ENCODE data around the gene RIT2.

RIT2 gene

DNA sequence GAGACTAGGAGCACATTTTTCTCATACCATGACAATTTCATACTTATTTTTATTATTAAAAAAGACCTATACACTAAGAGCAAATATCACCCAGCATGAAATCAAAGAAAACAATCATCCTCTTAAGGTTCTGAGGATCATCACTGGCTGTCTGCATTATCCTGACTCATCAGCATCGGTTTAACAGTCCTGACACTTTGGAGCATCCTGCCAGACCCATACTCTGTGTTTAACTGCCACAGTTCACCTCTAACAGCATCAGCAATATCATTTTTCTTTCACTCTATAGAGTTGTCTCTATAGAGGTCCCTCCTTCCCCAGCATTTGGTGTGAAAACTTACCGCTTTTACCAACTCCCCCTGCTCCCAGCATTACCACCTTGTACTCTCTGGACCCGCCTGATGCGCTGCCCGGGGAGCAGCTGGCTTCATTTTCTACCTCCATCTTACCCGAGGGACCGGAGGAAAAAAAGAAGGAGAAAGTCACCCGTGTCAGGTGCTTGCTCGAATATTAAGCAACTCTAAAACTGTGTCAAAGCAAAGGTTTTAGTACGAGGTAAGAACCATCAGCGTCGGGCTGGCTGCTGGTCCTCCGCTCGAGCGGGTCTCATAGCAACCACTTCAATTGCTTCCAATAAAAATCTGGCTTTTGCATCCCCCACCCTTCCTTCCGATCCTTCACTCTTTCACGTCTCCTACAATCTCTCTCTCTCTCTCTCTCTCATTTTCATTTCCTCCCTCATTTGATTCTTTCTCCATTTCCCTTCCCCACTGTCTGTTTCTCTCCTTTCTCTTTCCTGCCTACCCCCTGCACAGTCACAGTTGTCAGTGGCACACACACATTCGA lies at the start of gene RIT2:
RIT2 (minus strand) TSS at position 610 of the 846 bp plus-strand sequence.
- no peak for DNase-seq

DNA sequence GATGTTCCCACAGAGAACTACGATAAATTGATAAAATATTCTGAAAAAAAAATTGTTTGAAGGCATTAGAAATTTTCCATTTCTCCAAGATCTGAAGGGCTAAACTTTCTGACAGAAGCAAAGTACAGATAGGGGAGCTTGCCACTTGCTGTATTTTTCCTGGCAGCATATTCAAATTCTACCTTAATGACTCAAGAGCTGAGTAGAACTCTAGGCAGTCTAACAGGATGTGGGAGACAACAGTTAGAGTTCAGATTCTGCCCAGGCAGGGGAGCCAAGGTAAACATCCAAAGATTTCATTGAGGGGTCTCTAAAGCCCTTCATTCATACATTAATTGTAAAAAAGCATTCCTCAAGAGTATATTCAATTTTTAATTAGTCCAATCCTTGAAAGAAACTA lies 46.0 kb upstream of the RIT2 start:
- DNase-seq = no peak

DNA sequence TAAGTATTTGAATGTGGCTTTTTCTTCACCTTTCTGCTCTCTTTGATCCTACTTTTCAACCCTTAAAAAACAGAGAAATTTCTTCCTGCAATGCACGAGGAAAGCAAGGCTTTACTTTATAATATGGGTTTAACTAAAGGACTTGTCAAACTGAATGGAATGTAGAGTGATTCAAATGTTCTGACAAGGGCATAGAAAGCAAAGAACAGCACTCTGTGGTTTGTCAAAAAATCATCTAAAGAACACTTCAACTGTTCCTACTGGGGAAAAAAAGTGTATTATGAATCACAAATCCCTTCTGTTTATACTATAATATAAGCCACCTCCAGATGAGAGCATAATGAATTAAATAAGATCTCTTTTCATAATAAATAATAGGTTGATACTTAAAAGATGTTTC lies 45.0 kb upstream of the RIT2 start:
- no peak for DNase-seq

DNA sequence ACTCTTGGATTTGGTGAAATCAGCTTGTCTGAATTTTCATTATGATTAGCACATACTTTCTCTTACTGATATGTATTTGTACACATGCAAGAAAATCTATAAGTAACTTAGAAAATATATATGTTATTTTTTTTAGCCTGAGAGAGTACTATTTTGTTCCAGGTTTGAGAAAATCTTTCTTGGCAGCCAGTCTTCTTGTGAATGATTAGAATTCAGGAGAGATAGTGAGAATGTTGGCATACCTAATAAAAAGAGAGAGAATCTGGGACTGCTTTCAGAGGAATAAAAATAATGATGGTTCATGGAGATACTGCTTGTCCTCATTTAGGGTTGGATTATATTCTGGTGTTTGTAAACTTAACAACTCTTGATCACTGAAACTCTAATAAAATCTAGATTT lies 44.4 kb upstream of the RIT2 start:
- DNase-seq = no peak

DNA sequence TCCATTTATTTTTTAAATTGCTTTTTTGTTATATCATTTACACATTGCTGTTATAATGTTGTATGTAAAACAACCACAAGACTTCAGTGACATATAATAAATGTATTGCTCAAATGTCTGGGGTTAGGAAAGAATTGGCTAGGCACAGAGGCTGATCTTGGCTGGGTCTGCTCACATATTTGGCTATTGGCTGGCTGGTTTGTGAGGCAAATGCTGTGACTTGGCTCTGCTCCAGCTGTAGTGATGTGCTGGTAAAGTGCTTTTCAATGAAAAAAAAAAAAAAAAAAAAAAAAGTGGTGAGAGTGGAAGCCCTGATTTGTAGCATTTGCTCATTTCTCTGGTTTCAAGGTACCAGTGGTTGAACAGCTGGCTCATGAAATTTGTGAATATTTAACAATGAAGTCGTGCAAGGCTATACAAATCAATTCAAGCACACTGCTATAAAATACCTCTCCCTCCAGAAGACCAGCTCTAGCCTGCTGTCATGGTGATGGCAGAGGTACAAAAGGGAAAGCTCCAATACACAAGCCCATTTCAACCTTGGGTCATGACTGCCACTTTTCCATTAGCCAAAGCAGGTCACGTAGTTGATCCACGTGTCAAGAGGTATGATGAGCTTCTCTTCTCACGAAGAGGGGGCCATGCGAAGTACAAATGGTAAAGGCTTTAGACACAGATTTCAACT lies 43.7 kb upstream of the RIT2 start:
- no peak for DNase-seq

DNA sequence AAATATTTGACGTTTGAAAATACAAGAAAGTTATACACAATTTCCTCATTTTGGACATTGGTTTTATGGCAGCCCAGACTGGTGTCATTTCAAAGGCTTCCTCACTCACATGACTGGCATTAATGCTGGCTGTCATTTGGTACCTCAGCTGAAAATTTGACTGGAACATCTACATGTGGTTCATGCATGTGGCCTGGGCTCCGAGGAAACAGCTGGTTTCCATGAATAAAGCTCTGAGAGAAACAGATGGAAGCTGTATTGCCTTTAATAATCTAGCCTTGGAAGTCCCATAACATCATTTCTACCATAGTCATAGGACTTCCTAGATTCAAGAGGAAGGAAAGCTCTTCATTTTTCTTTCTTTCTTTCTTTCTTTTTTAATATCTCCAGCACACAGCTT lies 42.9 kb upstream of the RIT2 start:
- DNase-seq = no peak

DNA sequence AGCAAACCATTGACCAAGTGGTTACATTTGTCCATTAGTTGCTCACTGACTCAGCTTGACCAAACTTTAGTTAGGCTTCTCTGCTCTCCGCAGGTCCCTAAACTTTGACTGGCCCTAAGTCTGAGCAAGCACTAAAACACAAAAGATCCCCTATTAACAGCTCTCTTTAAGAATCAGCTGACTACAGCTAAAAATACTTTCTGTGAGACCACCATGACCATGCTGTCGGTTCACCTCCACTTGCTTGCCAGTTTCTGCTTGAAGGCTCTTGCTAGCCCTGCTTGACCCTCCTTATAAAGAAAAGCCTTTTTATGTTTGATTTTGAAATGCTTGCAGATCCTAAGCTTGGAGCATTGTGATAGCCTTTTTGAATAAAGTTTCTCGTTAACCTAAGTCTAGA lies 40.4 kb upstream of the RIT2 start:
- DNase-seq = no peak

DNA sequence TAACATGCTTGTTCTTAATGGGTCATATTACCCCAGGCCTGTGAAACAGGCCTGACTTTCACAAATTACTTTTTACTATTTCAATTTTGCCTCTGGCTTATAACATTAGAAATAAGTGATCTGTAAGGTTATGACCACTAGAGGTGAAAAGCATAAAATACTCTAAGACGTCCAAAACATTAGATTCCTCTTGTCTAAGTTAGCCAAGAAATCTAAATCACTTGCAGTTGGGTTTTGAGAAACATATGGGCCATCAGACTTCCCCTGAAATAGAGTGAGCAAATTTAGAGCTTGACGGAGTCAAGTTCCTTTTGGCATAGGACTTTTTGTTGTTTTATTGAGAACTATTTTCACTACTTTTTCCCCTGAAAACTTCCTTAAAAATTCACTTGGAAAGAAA lies 32.7 kb upstream of the RIT2 start:
- no peak for DNase-seq

DNA sequence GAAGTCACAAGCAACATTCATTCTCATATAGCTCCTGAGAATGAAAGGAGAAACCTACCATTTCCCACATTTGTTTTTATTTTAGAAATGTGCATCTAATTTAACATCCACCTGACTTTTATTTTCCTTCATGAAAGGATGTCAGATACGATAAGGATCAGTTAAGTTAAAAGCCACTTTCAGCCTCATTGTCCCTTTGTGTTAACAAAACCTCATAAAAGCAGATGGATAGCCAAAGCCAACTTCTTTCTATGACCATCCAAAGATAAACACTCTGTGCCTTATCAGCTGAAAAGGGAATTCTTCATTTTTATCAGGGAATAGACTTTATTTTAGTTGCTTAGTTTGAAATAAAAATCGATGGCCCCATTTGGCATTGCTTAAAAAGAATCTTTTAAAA lies 25.7 kb upstream of the RIT2 start:
- DNase-seq = no peak

DNA sequence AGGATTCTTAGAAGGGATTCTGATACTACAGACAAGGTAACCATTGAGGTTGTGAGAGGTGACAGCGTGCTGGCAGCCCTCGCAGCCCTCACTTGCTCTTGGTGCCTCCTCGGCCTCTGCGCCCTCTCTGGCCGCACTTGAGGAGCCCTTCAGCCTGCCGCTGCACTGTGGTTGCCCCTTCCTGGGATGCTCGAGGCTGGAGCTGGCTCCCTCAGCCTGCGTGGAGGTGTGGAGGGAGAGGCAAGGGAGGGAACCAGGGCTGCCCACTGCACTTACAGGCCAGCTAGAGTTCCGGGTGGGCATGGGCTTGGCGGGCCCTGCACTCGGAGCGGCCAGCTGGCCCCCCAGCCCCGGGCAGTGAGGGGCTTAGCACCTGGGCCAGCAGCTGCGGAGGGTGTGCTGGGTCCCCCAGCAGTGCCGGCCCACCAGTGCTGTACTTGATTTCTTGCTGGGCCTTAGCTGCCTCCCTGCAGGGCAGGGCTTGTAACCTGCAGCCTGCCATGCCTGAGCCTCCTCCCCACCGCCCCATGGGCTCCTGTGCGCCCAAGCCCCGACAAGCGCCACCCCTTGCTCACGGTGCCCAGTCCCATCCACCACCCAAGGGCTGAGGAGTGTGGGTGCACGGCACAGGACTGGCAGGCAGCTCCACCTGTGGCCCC lies 23.9 kb upstream of the RIT2 start:
- no peak for DNase-seq

DNA sequence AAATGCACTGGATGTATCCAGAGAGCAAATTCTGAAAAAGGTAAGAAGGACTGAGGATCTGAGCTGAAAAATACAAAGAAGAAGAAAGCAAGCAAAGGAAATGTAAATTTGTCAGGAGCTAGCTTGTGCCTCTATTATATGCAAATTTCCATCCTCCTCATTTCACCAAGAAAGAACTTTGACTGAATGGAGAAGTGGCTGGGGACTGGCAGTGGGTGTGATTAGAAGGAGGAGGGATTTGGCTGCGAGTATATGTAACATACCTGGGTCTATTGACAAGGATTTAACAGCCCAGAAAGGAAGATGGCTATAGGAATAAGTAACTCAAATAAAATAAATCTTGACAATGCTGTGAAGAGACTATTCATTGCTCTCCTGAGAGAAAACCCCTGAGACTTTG lies 19.4 kb upstream of the RIT2 start:
- no peak for DNase-seq

DNA sequence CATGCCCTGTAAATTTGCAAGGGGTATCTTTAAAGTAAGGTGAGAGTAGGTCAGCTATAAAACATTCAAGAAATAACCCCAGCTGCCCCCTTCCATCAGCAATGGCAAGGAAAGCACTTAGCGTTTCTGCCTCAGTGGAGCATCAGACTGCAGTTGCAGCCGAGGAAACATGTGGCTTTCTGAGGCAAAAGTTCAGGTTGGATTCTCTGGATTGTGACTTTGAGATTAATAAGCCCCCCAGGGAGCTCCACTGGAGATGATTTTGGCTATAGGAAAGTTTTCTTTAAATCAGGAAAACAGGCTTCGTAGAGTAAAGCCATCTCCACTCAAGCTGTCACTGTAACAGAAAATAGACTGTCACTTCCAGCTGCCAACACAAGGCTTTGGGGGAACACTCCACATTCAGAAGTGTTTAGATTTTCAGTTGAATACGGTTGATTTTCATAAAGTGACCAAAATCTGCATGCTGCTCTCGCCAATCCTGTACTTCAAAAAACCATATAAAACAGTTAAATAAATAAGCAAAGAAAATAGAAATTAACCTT lies 15.3 kb upstream of the RIT2 start:
- DNase-seq = no peak

DNA sequence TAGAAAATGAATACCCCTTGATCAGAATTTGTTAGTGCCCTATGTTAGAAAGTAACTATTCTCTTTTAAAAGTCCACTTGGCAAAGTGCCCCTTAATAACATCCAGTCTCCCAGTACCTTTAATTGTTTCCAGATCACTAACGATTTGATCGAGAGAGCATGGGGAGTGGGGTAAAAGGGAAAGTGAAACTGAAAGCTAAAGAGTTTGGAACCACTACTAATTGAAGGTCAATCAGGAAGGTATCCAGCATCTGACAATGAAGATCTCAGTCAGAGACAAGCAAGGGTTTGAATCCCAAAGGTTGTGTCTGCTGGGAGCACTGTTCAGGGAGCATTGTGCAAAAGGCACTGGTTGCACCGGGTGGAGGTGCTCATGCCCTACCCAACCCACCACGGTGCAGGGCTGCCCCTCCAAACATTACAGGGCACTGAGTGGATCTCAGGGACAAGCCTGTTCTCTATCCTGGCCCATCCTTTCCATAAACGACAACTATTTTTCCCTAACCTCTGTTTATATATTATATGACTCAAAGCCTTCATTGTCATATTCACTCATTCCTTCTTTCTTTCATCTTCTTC lies 14.6 kb upstream of the RIT2 start:
- no peak for DNase-seq

DNA sequence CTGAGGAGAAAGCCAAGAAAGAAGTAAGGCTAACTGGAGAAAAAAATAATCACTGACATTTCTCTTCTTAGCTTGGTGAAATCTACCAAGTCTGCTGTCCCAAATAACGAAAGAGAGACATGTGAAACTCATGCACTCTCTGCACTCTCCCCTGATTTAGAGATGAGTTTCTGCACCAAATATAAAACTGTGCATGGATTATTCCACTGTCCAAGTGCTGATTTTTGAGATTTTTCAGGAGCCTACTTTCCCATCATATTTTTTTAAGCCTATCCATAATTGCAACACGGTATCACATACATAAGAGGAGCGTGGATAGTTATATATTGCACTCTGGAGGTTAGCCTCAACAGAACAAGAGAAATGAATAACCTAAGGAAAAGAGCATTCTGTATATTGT lies 10.0 kb upstream of the RIT2 start:
- DNase-seq = no peak

DNA sequence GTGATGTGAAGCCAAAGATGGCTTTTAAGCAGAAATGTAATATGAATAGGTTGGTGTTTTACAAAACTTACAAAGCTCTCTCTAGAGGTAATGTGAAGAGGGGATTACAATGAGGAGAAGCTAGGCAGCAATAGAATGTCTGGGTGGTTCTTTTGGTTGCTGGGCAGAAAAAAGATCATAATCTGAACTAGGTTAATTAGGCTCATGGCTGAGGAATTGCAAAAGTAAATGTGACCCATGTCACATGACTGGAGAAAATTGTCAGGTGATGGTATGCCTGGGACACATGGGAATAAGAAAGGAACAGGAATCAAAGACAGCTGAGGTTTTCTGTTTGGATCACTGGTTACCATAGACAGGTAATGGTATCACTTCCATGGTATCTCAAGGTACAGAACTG lies 7.5 kb upstream of the RIT2 start:
- no peak for DNase-seq

DNA sequence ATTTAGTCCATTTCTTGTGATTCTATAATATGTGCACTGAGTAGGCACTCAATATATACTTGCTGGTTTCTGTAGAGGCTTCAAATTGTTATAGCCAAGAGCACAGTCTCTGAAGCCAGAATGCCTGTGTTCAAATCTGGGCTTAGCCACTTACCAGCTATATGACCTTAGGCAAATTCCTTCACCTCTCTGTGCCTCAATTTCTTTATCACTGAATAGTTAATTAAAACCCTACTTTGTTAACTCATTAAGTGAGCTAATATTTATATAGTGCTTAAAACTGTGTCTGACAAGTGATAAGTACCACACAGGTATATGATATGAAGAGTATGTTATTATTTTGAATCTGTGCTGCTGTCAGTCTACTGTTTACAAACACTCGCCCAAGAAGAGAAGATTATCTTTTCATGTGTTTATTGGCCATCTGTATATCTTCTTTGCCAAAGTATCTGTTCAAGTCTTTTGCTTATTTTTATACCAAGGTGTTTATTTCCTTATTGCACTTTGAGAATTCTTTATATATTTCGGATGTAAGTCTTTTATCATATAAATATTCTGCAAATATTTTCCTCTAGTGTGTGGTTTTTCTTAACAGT lies 1.3 kb upstream of the RIT2 start:
- no peak for DNase-seq

DNA sequence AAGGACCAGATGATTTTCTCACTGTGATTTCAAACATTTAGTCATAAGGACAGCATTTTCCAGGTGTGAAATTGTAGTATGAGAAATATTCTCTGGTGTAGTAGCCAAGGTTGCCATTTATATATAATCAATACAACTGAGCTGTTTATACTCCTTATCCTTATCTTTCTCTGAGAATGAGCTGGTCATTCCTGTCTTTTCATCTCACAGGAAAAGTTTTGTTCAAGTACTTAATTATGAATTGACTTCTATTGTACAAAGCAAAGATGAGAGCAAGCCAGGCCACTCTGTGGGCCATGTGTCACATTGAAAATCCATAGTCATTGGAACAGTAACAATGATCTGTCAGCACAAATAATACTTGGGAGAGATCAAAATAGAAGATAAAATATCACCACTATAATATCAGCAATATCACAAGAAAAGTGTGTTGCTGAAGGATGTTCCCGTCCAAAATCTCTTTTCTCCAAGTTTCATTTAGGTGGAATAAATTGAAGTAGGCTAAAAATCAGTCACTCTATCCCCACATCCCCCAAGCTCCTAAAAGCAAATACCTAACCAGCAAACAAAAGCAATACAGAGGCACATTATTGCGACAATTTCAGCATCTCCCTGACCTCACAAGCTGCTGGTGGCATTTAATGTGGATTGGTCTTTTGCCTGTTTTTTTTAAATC lies 2.1 kb downstream of the RIT2 start:
- no peak for DNase-seq

DNA sequence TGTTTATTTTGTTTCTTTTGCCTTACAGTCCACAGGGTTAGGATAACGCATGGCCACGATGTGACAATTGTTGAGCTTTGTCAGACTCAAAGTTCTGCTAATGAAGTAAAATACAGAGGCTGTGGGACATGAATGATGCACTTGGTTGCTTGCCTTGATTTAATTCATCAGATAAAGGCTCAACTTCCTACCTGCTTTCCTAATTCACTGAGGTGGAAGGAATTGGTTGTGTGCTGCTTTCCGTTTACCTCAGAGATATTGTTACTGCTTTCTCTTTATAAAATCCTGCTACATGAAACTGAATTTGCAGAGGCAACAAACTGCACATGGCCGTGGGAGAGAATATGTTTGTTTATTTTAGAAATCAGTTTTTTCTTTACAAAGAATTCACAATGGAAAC lies 6.6 kb downstream of the RIT2 start:
- no peak for DNase-seq

DNA sequence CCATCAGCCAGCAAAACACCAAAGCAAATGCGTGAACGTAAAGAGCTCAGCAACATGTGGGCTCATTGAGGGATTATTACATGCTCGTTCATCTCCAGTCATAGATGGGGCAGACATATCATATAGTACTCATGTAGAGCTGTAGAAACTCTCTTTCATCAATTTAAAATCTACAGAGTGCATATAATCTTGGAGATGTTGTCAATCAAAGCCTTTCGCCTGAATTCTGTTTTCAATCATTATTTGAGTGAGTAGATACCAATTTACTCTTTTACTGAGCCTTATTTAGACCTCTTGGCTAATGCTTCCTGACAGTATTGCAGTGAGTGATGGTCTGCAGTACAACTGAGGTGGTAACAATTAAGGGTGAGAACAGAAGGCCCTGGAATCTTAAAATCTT lies 7.0 kb downstream of the RIT2 start:
- no peak for DNase-seq

DNA sequence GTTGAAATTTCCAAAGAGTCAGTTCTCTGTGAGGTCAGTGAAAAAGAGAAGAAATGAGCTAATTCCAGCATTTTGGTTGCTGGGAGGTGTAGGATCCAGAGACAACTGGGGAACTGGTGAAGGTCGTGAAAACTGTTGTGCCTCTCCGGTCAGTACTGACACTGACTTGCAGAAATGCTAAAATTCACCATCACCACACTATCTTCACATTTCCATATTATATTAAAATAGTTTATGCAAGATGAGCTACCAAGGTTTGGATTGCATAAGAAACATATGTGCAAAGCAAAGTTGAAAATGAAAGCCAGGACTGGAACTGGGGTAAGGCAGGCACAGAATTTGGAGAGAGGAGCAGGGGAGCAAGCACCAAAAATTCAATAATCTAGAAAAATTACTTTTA lies 21.8 kb downstream of the RIT2 start:
- DNase-seq = no peak

DNA sequence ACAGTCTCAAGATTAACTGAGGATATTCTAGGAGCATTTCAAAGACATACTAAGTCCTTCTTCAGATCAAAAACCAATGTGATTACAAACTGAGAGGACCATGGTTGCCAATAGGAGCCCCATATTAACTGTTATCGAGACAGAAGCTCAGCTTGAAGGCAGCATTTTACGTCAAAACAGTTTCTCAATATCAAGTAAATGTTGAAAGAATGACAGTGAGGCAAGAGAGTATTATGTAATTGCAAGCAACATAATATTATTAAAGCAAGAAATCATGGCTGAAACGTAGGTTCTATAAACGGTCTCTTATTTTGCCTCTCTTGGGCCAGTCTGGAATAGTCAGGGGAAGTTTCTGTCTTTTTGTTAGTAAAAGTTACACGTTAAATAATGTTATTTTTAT lies 22.9 kb downstream of the RIT2 start:
- DNase-seq = no peak

DNA sequence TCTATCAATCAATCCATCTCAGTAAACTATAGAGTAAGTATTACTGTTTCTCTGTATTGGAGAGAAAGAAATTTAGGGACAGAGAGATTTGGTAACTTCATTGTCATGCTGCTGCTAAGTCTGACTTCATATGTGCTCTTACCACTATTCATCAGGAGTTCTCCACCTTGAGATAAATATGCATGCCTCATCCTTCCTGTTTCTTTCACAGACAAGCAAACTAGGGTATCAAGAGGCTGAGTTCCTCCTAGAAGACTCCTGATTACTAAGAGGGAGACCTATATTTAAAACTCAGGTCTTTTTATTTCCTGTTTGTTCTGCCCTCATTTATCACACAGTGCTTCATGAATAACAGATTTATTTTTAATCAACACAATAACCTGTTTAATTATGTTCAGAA lies 34.1 kb downstream of the RIT2 start:
- DNase-seq = no peak

DNA sequence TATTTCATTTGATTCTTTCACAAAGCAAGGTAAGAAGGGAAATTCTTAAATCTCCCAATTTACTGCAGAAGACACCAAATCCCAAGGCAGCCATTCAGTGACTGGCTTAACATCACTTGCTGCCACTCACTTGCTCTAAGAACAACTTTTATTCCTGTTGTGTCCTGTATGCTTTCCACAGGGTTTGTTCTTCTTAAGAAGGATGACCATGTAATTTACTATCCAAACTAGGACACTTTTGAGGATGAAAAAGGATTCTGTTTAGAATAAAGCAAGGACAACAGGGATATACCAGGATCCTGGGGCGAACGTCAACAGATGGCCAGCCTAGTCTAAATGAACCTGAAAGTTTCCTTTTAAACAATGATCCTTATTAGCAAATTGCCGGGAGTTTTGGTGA lies 34.8 kb downstream of the RIT2 start:
- no peak for DNase-seq
